ENCODE results near the gene MROH2B.
A peak's percentile ranks its signal among the peaks of the same experiment; 100 is the strongest.
"Not testable (repeated sequence)": the region's sequence is repeated elsewhere in the genome, so short reads cannot be mapped to it uniquely, and the experiment has no call there.

The MROH2B gene

GRCh38 chr5:41071242-41071641, at the start of gene MROH2B:
Gene MROH2B (minus strand): TSS chr5:41071342. CDS start chr5:41070852, 490 bp downstream.
- DNase-seq, result no peak

- DNase-seq, result no peak
These were observed 49.5 kb upstream of the MROH2B start for GRCh38 chr5:41120600-41120999.

- no peak for DNase-seq
These were observed 47.0 kb upstream of the MROH2B start for GRCh38 chr5:41118177-41118576.

- no peak for DNase-seq
These were observed 44.1 kb upstream of the MROH2B start for GRCh38 chr5:41115281-41115680.

GRCh38 chr5:41112486-41113455, 41.6 kb upstream of the MROH2B start:
- DNase-seq, result no peak

- no peak for DNase-seq
These were observed 38.0 kb upstream of the MROH2B start for GRCh38 chr5:41109186-41109585.

GRCh38 chr5:41102341-41102740, 31.2 kb upstream of the MROH2B start:
- DNase-seq, result no peak

GRCh38 chr5:41097642-41098041, 26.5 kb upstream of the MROH2B start:
- no peak for DNase-seq

- DNase-seq, result no peak
These were observed 24.4 kb upstream of the MROH2B start for GRCh38 chr5:41095324-41096101.

GRCh38 chr5:41094871-41095270, 23.7 kb upstream of the MROH2B start:
- DNase-seq, result no peak

GRCh38 chr5:41093803-41094202, 22.7 kb upstream of the MROH2B start:
- no peak for DNase-seq

GRCh38 chr5:41087461-41087860, 16.3 kb upstream of the MROH2B start:
- DNase-seq, result no peak

- no peak for DNase-seq
These were observed 12.2 kb upstream of the MROH2B start for GRCh38 chr5:41083306-41083705.

- no peak for DNase-seq
These were observed 833 bp upstream of the MROH2B start for GRCh38 chr5:41071975-41072374.

- DNase-seq, result peak; percentile 52
These were observed 3.2 kb downstream of the MROH2B start for GRCh38 chr5:41067714-41068568.

GRCh38 chr5:41065691-41066335, 5.3 kb downstream of the MROH2B start:
- DNase-seq, result no peak

- no peak for DNase-seq
These were observed 13.2 kb downstream of the MROH2B start for GRCh38 chr5:41057940-41058339.

- DNase-seq, result no peak
These were observed 13.9 kb downstream of the MROH2B start for GRCh38 chr5:41057231-41057630.

- no peak for DNase-seq
These were observed 22.2 kb downstream of the MROH2B start for GRCh38 chr5:41048986-41049385.

- no peak for DNase-seq
These were observed 27.9 kb downstream of the MROH2B start for GRCh38 chr5:41043109-41043747.

GRCh38 chr5:41032973-41033372, 38.2 kb downstream of the MROH2B start:
- no peak for DNase-seq

- DNase-seq, result not testable (repeated sequence)
These were observed 48.5 kb downstream of the MROH2B start for GRCh38 chr5:41022600-41022999.
